HG03439 (cell line): ENCODE results near the gene SLC66A2.

Source experiments
- ATAC-seq: cut with Tn5 transposase; IDR thresholded peaks from one replicate; pipeline ENCODE4 v1.9.1; 2021; ENCODE audit warnings: mild to moderate bottlenecking, moderate library complexity; ENCODE audit not compliant: unreplicated experiment

SLC66A2 gene

DNA sequence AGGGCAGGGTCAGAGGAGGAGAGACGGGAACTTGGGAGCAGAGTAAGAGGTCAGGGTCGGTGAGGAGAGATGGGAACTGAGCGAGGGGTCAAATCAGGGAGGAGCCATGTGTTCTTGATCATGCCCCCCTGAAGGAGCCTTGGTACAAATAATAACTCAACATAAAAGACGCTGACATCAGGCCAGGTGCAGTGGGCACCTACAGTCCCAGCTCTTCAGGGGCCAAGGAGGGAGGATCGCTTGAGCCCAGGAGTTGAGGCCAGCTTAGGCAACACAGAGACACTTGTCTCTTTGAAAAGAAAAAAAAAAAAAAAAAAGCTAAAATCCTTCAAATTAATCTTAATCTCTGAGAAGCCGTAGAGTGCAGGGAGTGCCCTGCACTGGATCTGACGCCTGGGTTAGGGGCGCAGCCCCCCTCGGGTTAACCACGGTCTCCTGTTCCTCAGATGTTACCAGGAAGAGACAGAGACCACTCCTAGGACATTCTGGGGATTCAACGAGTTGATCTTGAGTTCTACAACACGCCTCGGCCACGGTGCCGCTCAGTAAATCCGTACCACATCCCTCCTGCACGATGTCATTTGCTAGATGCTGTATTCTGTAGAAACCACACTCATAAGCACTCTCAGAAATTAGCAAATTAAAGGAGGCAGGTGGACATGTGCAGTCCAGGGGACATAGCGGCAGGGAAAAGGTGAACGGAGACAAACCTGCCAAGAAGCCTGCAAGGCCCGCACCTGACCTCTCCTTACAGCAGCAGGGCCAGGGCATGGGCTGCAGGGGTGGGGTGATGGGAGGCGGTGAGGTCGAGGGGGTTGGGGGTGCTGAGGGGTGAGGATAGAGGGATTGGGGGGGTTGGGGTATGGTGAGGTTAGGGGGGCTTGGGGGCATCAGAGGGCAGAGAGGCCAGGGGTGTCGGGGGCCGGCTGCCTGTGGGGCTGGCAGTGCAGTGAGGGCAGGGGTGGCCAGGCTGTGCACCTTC is 29.2 kb downstream of the SLC66A2 start:
- no peak for ATAC-seq

- ATAC-seq: no peak
Measured at GRCh38 chr18:79919089-79919488, 32.4 kb downstream of the SLC66A2 start.

- ATAC-seq: no peak
Measured at GRCh38 chr18:79918615-79919011, 32.8 kb downstream of the SLC66A2 start.

GRCh38 chr18:79917853-79918614 is 33.4 kb downstream of the SLC66A2 start:
- ATAC-seq: no peak

- ATAC-seq: no peak
Measured at GRCh38 chr18:79917169-79917852, 34.1 kb downstream of the SLC66A2 start.

- no peak for ATAC-seq
Measured at GRCh38 chr18:79916546-79917168, 34.8 kb downstream of the SLC66A2 start.

DNA sequence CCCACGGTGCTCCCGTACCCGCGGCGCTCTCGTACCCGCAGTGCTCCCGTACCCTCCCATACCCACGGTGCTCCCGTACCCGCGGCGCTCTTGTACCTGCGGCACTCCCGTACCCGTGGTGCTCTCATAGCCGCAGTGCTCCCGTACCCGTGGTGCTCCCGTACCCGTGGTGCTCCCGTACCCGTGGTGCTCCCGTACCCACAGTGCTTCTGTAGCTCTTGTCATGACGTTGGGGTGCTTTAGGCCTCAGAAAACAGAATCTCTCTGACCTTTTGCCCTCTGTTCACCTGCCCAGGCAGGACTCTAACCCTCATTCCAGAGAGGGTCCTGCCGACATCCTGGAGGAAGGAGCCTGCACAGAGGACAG is 35.3 kb downstream of the SLC66A2 start:
- no peak for ATAC-seq

DNA sequence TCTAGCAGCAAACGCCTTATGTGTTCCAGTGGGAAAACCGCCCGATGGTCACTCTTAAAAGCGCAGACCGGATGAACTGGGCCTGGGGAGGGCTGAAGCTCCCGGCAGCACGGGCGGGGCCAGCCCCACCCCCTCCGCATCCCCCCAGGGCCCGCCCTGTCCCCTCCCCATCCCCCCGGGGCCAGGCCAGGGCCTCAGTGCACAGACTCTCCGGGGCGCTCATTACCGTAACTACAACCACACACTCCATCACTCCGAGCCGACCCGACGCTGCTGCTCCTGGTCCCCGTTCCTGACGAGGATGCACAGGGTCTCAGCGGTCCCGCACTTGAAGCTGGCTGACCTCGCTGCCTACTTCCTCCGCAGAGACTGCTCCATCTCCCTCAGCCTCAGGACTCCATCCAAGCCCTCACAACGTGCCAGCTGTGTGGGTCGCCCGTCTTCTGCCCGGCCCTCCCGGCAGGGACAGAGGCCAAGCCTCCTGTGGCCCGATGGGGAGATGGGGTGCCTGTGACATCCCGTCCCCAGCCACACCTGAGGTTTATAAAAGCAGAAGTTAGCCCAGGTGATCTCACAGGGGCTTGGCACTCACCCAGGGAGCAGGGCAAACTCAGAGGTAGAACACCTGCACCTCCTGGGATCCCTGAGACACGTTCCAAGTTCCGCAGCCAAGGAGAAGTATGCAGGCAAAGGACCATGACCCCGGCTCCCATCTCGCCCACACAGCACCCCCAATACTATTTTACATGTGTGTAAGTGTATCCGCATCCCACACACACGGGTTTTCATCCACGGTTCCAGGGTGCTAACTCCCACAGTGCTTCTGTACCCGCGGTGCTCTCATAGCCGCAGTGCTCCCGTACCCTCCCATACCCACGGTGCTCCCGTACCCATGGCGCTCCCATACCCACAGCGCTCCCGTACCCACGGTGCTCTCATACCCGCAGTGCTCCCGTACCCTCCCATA is 36.0 kb downstream of the SLC66A2 start:
- no peak for ATAC-seq

DNA sequence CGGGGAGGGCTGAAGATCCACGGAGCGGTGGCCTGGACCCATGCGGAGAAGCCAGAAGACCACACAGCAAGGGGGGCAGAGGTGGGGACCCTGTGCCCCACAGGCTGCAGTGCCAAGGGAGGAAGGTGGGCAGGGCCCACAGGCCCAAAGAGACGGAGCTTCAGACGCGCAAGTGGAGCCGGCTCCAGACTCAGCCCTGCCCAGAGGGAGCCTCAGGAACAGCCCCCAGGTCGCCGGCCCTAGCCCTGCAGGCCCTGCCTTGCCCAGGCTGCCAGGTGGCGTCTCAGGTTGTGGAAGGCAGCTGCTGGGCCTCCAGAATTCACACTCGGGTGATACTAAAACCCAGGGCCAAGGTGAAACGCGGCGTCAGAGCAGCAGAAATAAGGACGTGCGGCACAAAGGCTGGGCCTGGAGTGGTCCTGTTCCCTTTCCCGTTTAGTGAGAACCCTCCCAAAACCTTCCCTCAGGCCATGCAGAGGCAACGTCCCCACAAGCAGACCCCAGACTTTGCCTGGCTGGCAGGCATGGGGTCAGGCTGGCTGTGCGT is 36.8 kb downstream of the SLC66A2 start:
- ATAC-seq: no peak

- no peak for ATAC-seq
Measured at GRCh38 chr18:79912994-79913831, 38.2 kb downstream of the SLC66A2 start.

DNA sequence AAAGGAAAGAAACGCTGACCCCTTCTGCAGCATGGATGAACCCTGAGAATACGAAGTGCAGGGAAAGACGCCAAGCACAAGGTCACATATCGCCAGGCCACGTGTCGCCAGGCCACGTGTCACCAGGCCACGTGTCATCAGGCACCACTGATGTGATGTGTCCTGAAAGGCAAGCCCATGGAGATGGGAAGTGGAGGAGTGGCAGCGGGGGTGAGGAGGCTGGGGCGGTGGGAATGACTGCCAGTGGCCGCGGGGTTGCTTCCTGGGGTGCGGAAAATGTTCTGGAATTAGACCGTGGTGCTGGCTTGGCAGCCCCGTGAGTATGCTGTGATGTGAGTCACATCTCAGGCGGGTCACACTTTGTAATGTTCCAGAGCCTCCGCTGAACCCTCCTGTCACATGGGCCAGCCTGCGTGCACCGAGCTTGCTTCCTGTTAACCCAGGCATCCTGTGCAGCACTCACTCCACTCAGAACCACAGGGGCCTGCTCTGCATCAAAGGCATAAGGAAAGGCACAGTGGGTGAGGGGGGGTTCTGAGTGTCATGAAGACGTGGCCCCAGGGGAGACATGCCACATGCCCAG is 39.0 kb downstream of the SLC66A2 start:
- ATAC-seq: no peak

- no peak for ATAC-seq
Measured at GRCh38 chr18:79911344-79912270, 39.8 kb downstream of the SLC66A2 start.

- ATAC-seq: no peak
Measured at GRCh38 chr18:79910563-79911343, 40.7 kb downstream of the SLC66A2 start.

- no peak for ATAC-seq
Measured at GRCh38 chr18:79906706-79907105, 44.7 kb downstream of the SLC66A2 start.

GRCh38 chr18:79905993-79906392 is 45.5 kb downstream of the SLC66A2 start:
- no peak for ATAC-seq

- ATAC-seq: no peak
Measured at GRCh38 chr18:79905389-79905911, 46.0 kb downstream of the SLC66A2 start.
